T-helper 1 cell treated with Interleukin-12 subunit alpha and Interleukin-12 subunit beta and Interleukin-4 antibody, amounts not matched to agents 30 ng/mL and 1 ng/mL, for 36 hours (primary cell): ENCODE data around the gene ANKRD52. TPM values are rescaled to one million over a fixed set of nuclear protein-coding genes. Genes with fewer than 3 reads are reported as not detected.
"Not testable (repeated sequence)": the region's sequence is repeated elsewhere in the genome, so short reads cannot be mapped to it uniquely, and the experiment has no call there.

ENCODE experiments used
- intact Hi-C: fragments of 100-400 bp; cut with micrococcal nuclease; formaldehyde crosslinking; loops from one replicate; pipeline ENCODE4 v1.15.1; 2024
- total RNA-seq: library from RNA; stranded (reverse); gene quantifications from 2 replicates; pipeline ENCODE4 v1.2.3, GENCODE V29; 2022

ANKRD52 gene
- total RNA-seq = 57.8 and 74.9 TPM in 2 replicates

DNA sequence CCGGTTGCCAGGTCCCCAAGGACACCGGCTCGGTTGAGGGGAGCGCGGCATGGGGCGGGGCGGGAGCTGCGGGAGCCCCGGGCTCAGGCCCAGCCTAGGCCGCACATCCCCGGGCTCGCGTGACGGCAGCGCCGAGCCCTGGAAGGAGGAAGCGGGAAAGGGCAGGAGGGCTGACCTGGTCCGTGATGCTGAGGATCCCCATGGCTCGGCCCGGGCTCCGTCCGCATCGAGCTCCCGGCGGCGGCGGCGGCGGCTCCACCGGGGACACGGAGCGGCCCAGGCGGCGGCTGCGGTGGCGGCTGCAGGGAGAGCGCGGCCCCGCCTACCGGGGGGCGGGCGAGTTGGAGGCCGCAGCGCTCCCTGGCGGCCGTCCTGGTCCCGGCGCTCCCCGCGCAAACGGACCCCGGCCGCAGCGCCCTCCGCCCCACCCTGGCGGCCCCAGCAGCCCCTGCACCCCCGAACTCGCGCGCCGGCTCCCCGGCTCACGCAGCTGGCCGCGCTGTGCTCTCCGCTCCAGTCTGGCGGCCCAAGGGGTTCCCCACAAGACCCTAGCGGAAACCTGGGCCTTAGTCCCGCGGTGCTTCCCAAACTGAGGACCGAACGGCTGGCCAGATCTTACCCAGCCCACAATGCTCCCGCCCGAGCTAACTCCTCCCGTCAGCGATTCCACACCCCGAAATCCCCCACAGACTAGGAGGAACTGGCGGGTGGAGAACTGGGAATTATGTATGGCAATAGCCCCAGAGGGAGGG is at the start of gene ANKRD52:
Gene ANKRD52, minus strand, starts transcription at position 317 of the 752 bp plus-strand sequence. Its CDS starts 115 bp downstream, at position 202.
- intact Hi-C loops = loop anchor here (1.0 to 2.0 kb wide), 11 partner anchors 8 to 439 kb away; partner anchors contain the start of genes COQ10A, CS, ORMDL2 and RPS26

DNA sequence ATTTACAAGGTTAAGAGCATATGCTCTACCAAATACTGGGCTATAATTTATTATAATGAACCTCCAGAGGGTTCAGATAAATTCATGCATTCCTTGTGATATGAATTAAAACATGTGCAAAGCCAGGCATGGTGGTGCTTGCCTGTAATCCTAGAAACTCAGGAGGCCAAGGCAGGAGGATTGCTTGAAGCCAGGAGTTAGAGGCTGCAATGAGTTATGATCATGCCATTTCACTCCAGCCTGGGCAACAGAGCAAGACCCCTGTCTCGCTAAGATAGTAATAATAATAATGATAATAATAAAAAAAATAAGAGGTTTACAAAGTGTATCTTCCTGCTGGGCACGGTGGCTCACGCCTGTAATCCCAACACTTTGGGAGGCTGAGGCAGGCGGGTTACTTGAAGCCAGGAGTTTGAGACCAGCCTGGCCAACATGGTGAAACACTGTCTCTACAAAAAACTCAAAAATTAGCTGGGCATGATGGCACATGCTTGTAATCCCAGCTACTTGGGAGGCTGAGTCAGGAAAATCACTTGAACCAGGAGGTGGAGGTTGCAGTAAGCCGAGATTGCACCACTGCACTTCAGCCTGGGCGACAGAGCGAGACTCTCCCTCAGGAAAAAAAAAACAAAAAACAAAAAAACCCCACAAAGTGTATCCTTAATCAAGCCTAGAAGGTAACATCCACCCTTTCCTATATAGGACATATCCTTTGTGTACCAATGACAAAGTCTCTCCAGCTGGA is 49.2 kb upstream of the ANKRD52 start:
- intact Hi-C loops = no loop called here

DNA sequence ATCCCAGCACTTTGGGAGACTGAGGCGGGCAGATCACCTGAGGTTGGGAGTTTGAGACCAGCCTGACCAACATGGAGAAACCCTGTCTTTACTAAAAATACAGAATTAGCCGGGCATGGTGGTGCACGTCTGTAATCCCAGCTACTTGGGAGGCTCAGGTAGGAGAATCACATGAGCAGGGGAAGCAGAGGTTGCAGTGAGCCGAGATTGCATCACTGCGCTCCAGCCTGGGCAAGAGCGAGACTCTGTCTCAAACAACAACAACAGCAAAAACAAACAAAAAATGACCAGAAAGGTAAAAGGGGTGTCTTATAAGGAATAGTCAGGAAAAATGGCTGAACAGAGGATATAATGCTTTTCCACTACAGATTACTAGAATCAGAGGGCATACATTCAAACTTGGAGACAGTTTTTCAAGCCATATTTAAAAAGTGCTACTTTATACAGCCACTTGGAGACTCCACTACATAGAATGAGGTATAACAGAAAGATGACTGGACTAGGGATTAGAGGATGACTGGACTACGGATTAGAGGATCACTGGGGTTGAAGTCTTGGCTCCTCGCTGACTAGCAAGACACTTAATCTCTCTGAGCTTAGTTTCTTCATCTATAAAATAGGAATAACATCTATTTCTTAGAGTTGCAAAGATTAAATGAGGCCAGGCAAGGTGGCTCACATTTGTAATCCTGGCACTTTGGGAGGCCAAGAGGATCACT is 46.8 kb upstream of the ANKRD52 start:
- intact Hi-C loops = no loop called here

DNA sequence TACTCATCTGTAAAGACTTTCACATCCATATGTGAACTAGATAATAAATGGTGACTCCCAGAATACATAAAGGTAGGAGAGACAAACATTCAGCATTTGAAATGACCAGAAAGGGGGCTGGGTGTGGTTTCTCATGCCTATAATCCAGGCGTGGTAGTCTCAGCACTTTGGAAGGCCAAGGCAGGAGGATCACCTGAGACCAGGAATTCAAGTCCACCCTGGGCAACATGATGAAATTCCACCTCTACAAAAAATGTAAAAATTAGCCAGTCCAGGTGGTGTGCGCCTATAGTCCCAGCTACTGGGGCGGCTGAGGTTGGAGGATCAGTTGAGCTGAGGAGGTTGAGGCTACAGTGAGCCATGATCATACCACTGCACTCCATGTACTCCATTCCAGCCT is 46.1 kb upstream of the ANKRD52 start:
- intact Hi-C loops = no loop called here

DNA sequence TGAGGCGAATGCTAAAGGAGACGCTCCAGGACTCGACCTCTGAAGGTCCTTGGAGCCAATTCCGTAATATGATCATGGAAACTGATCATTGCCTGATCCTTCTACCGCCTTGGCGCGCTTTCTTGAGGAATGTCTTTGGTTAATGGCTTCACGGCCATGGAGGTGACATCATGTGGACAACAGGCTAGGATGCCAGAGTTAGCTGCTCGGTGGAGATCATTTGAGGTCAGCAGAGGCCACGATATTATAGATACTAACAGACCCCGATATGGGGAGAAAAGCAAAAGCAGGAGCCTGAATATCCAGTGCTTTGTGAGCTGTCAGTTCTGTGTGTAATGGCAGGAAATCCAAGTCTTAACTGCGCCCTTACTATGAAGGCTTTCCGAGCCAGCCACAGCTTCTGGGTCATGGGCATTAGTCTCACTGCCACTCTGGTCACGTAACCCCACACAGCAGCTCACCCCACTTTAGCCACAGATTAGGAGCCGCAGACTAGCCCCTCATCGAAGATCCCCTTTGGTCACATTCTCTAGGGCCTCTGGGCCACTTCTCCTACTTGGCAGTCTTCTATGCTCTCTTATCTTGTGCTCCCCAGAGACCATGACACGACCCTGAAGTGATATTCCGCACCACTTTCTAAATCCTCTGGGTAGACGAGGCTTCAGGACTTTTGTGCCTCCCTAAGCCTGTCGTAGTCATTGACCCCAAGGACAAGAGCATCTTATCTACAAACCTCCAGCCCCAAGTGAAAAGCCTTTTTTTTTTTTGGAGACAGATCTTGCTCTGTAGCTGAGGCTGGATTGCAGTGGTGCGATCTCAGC is 42.7 kb upstream of the ANKRD52 start:
- intact Hi-C loops = loop anchor here (1.0 to 2.0 kb wide), 17 partner anchors 15 to 472 kb away; partner anchors contain the start of genes ANKRD52, COQ10A, DNAJC14 and IL23A

DNA sequence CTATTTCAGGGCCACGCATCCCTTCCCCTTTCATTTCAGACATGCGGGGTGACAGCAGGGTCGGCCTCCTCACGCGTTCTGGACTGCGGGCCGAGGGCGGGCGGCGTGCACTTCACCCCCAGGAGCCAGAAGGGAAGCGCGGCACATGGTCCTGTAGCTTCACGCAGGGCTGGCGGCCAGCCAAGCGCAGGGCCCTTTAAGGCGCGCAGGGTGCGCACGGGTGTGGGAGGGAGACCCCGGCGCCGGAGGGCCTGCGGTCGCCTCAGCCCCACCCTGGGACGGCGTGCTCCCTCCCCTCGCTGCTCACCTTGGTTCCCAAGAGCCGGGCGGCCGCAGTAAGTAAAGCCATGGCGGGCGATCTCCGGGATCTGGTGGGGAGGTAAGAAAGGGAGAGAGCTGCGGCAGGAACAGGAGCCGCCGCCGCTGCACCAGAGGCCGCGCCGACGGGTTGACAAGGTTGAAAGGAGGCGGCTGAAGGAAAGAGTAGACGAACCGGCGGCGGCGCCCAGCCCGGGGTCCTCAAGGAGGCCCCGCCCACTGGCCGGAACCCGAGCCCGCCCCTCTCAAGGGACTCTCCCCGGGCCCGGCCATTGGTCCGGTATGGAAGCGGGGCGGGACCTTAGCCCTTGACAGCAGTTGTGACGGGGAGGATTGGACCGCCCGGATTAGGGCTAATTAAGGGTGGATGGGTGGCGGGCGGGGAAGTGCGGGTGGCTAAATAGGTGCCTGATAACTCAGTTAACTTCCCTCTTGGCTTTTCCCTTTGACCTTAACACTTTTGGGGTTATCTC is 41.9 kb upstream of the ANKRD52 start, which contains the start of gene CS:
Gene CS, minus strand, starts transcription at position 478 of the 791 bp plus-strand sequence. Its CDS starts 129 bp downstream, at position 349.
- intact Hi-C loops = loop anchor here (1.0 to 2.0 kb wide), 18 partner anchors 9 to 471 kb away; partner anchors contain the start of genes ANKRD52, COQ10A, DNAJC14 and IL23A

DNA sequence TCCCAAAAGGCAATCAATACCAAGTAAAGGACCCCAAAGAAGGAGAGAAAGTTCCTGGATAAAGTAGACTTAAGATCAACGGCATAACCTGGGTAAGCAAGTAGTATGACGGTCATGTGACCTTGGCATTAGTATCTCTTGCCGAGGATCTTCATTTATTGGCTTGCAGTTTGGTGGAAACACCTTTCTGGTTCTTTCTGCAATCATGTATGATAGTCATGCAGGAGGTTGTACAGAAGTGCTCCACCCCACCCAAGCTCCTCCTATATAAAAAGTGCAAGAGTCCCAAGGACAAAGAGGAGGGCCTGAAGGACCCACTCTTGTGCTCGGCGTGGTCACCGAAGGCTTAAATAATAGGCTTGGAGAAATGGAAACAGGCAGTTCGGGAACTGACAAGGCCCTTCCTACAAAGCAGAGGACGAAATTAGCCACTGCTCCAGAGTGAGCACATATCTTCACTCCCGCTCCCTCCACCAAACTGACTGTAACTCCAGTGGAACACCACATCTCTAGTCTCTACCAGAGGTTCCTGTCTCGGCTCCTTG is 41.2 kb upstream of the ANKRD52 start:
- intact Hi-C loops = loop anchor here (1.0 kb wide), 1 partner anchor 8 kb away; no protein-coding TSS in a partner anchor

DNA sequence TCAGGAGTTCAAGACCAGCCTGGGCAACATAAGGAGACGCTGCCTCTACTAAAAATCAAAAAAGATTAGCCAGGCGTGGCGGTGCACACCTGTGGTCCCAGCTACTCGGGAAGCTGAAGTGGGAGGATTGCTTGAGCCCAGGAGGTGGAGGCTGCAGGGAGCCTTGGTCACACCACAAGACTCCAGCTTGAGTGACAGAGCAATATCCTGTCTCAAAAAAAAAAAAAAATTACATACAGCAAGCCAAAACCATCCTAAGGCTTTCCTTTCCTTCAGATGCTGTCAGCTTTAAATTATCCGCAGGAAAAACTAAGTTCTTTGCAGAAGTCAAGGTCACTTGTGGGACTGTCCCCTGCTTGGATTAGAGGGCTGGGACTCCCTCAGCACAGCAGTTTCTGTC is 40.6 kb upstream of the ANKRD52 start:
- intact Hi-C loops = loop anchor here (1.0 kb wide), 1 partner anchor 8 kb away; no protein-coding TSS in a partner anchor

DNA sequence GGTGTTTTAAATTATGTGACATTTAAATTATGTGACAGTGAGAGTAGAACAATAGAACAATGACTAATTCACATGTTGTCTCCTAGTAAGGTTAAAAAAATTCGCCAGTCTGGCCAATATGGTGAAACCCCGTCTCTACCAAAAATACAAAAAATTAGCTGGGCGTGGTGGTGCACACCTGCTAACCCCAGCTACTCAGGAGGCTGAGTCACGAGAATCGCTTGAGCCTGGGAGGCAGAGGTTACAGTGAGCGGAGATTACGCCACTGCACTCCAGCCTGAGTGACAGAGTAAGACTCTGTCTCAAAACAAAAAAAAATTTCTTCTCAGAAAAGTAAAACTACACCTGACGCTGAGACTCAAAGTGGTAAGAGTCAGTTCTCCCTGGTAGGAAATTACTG is 39.2 kb upstream of the ANKRD52 start:
- intact Hi-C loops = no loop called here

DNA sequence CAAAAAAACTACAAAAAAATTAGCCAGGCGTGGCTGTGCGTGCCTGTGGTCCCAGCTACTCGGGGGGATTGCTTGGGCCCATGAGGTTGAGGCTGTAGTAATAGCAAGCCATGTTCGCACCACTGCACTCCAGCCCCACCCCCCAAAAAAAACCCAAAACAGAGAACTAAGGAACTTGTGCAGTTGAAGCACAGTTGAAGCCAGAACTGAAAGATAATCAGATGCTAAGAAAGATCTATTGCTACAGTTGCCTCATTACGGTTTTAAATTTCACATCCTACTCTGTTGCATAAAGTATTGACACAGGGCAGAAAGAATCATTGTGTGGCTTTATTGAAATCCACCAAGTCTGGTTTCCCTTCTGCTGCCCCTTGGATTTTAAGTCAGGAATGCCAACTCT is 38.1 kb upstream of the ANKRD52 start:
- intact Hi-C loops = no loop called here

DNA sequence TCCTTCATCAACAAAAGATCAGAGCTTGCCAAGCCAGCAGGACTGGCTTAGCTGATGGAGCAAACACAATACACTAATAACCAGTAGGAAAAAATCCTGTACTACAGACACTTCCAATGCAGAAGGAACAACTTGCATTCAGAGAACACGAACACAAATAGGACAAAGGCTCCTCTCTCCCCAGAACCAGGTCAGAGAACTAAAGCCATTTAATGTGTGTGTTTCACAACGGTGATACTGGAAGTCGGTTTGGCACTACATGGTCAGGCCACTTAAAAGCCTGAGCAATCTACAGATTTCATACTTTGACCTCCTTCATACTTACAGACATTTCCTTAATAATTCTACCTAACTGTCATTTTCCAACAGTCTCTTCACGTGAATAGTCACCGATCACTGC is 35.6 kb upstream of the ANKRD52 start:
- intact Hi-C loops = no loop called here

DNA sequence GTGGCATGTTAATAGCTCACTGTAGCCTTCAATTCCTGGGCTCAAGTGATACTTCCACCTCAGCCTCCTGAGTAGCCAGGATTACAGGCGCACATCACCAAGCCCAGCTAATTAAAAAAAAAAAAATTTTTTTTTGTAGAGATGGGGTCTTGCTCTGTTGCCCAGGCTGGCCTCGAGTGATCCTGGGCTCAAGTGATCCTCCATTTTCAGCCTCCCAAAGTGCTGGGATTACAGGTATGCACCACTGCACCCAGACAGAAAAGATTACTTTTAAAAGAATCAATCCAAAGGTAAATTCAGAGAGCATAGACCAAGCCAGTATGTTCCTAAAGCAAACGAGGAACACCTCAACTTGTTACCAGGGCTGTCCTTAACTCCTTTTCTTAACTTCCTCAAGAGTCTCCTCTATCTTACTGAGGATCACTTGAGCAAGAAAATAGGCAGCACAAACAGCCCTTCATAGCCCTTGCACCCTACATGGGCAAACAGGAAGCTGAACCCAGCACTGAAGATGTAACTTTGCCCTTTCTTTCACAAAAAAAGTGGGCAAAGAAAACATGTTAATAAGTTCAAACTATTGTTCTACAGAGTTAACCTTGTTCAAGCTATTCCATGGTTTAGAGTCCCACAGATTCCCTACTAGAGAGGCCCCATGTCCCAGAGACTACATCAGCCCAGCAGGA is 30.7 kb upstream of the ANKRD52 start:
- intact Hi-C loops = no loop called here

DNA sequence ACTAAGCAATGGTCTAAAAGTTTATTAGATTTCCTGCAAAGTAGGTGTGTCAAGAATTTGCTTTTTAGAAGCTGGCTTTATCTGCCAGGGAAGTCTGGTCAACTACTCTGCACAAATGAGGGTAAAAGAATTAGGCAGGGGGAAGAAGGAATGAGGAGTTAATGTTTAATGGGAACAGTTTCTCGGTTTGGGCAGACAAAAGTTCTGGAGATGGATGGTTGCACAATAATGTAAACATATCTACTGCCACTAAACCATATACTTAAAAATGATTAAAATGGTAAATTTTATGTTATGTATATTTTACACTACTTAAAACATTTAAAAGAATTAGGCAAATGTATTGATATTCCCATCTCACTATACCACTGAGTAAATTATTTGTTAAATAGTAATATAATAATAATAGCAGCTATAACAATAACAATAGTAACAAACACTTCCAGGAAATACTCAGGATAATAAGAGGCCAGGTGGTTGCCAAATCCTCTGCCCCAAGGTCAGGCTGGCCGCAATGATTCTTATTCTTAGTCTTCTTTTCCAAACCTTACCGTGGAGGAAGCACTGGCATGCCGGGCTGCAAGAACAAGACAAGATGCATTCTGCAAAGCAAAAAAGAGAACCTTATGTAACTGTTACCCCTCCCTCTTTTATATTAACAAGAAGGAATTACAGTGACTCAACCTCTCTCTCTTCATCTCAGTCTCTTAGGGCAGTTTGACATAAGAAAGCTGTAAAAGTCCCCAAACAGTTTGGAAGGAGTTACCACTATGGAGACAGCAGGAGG is 28.1 kb upstream of the ANKRD52 start:
- intact Hi-C loops = no loop called here

DNA sequence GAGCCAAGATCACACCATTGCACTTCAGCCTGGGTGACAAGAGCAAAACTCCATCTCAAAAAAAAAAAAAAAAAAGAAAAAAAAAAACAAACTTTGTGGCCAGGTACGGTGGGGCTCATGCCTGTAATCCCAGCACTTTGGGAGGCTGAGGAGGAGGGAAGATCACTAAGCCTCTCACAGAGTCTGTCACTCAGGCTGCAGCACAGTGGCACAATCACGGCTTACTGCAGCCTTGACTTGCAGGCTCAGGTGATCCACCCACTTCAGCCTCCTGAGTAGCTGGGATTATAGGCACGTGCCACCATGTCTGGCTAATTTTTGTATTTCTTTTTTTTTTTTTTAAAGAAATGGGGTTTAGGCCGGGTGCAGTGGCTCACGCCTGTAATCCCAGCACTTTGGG is 26.1 kb upstream of the ANKRD52 start:
- intact Hi-C loops = not testable (repeated sequence)

DNA sequence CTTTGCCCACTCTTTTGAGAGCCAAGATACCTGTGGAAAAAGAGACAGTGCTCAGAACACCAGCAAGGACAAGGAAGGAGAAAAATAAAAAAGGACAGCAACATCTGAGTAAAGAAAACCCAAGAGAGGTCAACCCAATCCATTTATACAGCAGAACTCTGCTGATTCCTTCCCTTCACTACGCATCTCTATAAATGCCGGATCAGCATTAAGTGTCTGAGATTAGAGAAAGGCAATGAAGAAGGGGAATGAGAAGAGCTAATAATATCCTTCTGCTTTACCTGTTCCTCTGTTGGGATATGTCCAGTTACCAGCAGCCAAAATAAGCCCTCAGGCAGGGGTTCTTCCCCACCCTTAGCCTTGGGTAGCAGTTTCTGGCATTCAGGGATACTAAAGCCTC is 24.4 kb upstream of the ANKRD52 start:
- intact Hi-C loops = no loop called here

DNA sequence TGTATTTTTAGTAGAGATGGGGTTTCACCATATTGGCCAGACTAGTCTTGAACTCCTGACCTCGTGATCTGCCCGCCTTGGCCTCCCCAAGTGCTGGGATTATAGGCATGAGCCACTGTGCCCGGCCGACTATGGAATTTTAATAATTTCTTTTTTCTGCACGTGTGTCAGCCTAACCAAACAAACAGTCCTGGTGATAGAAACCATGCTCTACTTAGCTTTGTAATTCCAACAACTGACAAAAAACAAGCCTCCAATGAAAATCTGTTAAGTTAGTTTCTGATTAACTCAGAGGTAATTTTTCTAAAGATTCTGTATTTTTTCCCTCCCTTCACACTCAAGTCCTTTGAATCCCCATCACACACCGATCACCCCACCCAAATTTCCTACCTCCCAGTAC is 23.8 kb upstream of the ANKRD52 start:
- intact Hi-C loops = no loop called here

DNA sequence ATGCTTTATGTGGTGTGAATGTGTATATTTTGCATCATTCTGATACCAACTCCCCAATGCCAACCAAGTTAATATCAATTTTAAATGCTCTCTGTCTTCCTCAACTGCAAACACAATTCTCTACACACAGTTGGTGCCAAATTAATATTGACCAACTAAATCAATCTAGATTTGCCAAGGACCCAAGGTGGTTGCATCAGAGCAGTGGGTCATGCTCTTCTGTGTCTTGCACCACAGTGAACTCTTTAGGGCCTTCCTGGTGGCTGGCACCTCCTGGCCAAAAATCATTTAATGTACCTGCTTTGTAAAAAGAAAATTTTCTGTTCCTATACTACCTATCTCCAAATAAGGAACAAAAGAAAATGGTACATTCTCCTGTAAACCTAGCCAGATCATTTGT is 22.7 kb upstream of the ANKRD52 start:
- intact Hi-C loops = no loop called here

DNA sequence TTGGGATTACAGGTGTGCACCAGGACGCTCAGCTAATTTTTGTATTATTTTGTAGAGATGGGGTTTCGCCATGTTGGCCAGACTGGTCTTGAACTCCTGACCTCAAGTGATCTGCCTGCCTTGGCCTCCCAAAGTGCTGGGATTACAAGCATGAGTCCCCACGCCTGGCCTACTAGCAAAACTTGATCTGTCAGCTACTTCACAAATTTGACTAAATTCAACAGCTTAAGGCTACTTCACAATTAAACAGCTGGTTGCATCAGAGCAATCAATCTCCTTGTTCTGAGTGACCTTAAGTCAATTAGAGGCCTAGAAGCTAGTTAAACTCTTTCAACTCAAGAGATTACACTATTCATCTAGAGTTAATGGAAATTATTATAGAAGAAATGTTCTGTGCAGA is 20.7 kb upstream of the ANKRD52 start:
- intact Hi-C loops = no loop called here
